Measurements from ENCODE around the gene MME. TPM values are rescaled to one million over a fixed set of nuclear protein-coding genes. Genes with fewer than 3 reads are reported as not detected.

Gene MME
- total and polyA plus RNA-seq, 8 donors, result 0.19 to 3.2 (median 0.71) TPM

DNA sequence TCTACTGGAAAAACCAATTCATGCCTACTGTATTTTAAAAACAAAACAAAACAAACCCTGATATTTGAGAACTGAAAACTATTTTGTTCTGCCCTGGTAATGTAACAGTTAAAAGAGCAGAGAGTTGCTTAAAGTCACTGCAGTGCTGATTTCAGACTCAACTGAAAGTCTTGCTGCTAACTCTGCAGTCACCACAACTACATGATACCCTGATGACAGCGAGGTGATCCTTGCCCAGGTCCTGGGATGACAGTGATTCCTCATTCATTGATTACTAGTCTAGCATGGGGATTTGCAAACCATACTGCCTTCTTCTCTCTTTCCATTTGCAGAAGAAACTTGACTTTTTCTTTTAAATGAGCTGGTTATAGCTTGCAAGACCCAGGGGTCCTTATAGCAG, 67.5 kb downstream of the MME start:
- TF ChIP-seq, protein P1, sequence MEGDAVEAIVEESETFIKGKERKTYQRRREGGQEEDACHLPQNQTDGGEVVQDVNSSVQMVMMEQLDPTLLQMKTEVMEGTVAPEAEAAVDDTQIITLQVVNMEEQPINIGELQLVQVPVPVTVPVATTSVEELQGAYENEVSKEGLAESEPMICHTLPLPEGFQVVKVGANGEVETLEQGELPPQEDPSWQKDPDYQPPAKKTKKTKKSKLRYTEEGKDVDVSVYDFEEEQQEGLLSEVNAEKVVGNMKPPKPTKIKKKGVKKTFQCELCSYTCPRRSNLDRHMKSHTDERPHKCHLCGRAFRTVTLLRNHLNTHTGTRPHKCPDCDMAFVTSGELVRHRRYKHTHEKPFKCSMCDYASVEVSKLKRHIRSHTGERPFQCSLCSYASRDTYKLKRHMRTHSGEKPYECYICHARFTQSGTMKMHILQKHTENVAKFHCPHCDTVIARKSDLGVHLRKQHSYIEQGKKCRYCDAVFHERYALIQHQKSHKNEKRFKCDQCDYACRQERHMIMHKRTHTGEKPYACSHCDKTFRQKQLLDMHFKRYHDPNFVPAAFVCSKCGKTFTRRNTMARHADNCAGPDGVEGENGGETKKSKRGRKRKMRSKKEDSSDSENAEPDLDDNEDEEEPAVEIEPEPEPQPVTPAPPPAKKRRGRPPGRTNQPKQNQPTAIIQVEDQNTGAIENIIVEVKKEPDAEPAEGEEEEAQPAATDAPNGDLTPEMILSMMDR (IDR thresholded peaks at IDR 0.05), result no peak
- Histone ChIP-seq H3K36me3 (no peaks in the 10 kb centered on the region), H3K9me3 (no peaks in the 10 kb centered on the region), H3K4me3 (no peak overlapping the region), H3K4me1 (no peaks in the 10 kb centered on the region), H3K27me3 (no peaks in the 10 kb centered on the region), H3K27ac (no peak overlapping the region)
- no peak for FAIRE-seq
- ATAC-seq, result no peak
- intact Hi-C loops (cut with DNase I), result no loop called here
- WGBS, 2 donors, result 74 to 95% methylated on average over 1 of the region's 1 CpG
- no peak for DNase-seq

DNA sequence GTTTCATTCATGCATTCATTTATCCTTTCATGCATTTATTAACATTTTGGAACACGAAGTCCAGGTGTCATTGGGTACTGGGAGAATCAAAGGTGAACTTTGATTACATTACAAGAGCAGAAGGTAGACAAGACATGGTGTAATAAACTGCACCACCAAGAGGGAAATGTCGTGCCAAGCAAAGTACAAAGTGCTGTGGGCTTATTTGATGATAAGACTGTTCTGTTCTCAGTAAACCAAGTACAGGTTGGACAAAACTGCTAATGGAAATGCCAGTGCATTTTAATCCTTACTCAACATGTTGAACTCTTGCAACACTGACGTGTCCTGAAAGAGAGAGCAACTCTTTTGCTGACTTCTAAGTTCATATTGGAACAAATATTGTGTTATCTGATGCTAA, 69.4 kb downstream of the MME start:
- TF ChIP-seq, protein P1 (IDR thresholded peaks at IDR 0.05), result no peak
- Histone ChIP-seq H3K27me3 (no peaks in the 10 kb centered on the region), H3K27ac (no peak overlapping the region), H3K4me3 (no peak overlapping the region), H3K4me1 (no peaks in the 10 kb centered on the region), H3K36me3 (no peaks in the 10 kb centered on the region), H3K9me3 (no peaks in the 10 kb centered on the region)
- intact Hi-C loops (cut with DNase I), result no loop called here
- ATAC-seq, result no peak
- no peak for FAIRE-seq
- no peak for DNase-seq
- WGBS, 2 donors, result 49 to 53% methylated on average over 3 of the region's 3 CpGs

DNA sequence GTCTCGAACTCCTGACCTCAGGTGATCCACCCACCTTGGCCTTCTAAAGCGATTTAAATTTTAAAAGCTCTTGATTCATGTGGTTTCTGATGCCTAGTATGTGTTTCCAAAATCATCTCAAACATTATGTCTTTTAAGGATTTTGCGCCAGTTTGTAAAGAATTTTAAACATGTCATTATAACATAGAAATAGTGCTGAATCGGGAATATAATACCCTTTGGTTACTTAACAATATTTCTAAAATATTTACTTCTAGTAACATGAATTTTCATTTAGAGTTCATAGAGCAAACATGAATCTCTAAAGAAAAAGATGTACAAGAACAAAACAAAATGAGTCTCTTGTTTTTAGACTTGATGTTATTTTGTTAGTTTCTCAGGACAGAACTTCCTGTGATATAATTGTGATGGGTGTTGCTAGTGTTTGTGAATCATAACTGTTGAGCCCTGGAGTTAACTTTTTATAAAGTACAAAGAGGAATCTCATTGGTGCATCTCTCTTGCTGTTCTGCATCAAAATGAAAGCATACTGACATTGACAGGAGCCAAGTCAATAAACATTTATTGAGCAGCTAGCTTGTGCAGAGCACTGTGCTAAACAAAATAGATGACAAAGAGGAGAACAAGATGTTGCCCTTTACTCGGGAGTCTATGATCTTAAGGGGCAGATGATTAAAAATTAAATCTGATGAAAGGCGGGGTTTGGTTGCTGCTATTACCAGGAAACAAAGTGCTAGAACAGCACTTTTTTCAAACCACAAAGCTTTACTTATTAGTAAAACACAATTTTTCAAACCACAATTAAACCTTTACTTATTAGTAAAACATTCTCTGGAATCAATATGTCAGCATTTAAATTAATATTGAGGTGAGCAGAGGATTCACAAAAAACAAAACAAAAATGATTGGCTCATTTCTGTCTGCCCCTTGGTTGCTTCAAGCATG, 73.4 kb downstream of the MME start:
- no peak for DNase-seq
- no peaks in the 10 kb centered on the region for H3K27me3 ChIP-seq
- no peak for FAIRE-seq
- H3K4me3 ChIP-seq, result no peak overlapping the region
- 70 to 81% methylated on average over 6 of the region's 6 CpGs for WGBS, 2 donors
- no peaks in the 10 kb centered on the region for H3K36me3 ChIP-seq
- no peak for ATAC-seq
- no peaks in the 10 kb centered on the region for H3K4me1 ChIP-seq
- TF ChIP-seq, protein P1 (IDR thresholded peaks at IDR 0.05), result no peak
- no peak overlapping the region for H3K27ac ChIP-seq
- intact Hi-C loops (cut with DNase I), result no loop called here
- no peaks in the 10 kb centered on the region for H3K9me3 ChIP-seq

DNA sequence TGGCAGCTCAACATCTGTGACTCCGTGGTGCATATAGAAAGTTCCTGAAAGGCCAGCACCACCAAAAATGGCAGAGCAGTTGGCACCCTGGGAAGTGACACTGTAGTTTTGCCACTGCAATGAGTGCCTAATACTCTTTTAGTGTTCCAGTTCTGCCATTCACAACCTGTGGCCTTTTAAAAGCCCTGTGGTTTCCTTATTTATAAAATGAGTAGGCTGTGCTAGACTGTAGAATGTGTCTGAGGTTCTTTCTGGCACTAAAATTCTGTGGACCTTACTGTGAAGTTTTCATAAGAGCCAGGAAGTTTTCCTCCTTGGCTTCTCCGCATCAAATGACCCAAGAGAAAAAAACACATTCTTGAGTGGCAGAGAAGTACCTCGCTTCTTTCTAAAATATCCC, 74.1 kb downstream of the MME start:
- TF ChIP-seq, protein P1 (IDR thresholded peaks at IDR 0.05), result no peak
- H3K4me3 ChIP-seq, result no peak overlapping the region
- intact Hi-C loops (cut with DNase I), result no loop called here
- FAIRE-seq (no peak), ATAC-seq (no peak), DNase-seq (no peak)
- 71 to 74% methylated on average over 3 of the region's 3 CpGs for WGBS, 2 donors
- H3K36me3 ChIP-seq, result no peaks in the 10 kb centered on the region
- H3K27ac ChIP-seq, result no peak overlapping the region
- no peaks in the 10 kb centered on the region for H3K9me3 ChIP-seq
- H3K27me3 ChIP-seq, result no peaks in the 10 kb centered on the region
- H3K4me1 ChIP-seq, result no peaks in the 10 kb centered on the region

Measured in pancreas (tissue), 10 donors.